Activated naive CD4-positive, alpha-beta T cell treated with anti-CD3 and anti-CD28 coated beads, Interleukin-2, amount 50 U/mL, for 72 hours (primary cell): Measurements from ENCODE around the gene KXD1. TPM values are rescaled to one million over a fixed set of nuclear protein-coding genes. Genes with fewer than 3 reads are reported as not detected.
"Not testable (repeated sequence)": the region's sequence is repeated elsewhere in the genome, so short reads cannot be mapped to it uniquely, and the experiment has no call there.

ENCODE experiments used
- ATAC-seq, 2 donors: fragments of 150-1000 bp; cut with Tn5 transposase; 2 replicates each; pipeline ENCODE4 v1.10.0; 2021; ENCODE audit warnings: mild to moderate bottlenecking in 2 of 2, moderate library complexity in 2 of 2
- DNase-seq, 2 donors: peaks; one replicate each; pipeline ENCODE4 v3.0.0; 2021 to 2022; ENCODE audit warnings: low spot score in 2 of 2
- H3K27ac Mint-ChIP-seq, 2 donors: one replicate each; pipeline ENCODE4 v1.8.0; 2022; ENCODE audit warnings: mild to moderate bottlenecking in 2 of 2, mixed read lengths in 2 of 2
- H3K36me3 Mint-ChIP-seq, 2 donors: one replicate each; pipeline ENCODE4 v1.8.0; 2022; ENCODE audit warnings: mixed read lengths in 2 of 2
- H3K9me3 Mint-ChIP-seq, 2 donors: one replicate each; pipeline ENCODE4 v1.8.0; 2022; ENCODE audit warnings: mixed read lengths in 2 of 2
- total RNA-seq, 2 donors: library from RNA; stranded (reverse); gene quantifications; one replicate each; pipeline ENCODE4 v1.2.3, GENCODE V29; 2022

Gene KXD1, protein sequence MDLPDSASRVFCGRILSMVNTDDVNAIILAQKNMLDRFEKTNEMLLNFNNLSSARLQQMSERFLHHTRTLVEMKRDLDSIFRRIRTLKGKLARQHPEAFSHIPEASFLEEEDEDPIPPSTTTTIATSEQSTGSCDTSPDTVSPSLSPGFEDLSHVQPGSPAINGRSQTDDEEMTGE
- 100 to 1,000 TPM in 1 of 2 donors, 10 to 100 TPM in 1; 75.8 to 122 TPM for total RNA-seq

DNA sequence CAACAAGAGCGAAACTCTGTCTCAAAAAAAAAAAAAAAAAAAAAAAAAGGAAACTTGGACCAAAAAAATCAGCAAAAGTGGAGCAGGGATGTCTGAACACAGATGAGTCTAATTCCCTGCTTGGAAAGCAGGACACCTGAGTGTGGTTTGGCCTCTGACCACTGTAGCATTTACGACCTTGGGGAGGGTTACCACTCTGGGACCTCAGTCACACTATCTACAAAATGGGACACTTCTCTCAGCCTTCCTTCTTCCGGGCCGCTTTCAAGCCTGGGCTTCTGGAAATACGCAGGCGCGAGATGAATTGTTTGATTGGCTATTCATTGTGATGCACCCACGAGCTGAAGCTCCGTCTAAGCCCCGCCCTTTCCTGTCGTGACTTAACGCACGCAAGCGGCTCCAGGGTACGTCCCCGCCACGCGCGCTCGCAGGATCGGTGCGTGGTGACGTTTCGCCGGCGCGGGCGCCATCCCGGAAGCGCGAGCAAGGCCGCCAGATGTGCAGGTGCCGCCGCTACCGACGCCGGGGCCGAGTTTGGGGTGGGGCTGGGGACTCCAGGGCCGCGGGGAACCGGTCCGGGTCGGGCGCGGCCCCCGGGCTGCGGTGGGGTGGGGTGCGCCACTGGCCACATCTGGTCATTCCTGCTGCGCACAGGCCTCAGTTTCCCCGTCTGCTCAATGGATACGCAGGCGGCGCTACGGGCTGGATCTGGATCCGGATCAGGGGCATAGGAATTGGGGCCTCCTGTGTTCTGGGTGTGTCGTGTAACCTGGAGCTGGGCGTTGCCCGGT is at the start of gene KXD1:
TSS of gene KXD1 (plus strand) at position 460 of the 791 bp plus-strand sequence. CDS start 4,187 bp downstream, outside the sequence.
- Mint-ChIP-seq H3K36me3 (peaks cover 9 to 12% of the 10 kb centered on the region in 2 donors), H3K27ac (peak within 1 kb of the TSS; percentile 93 to 96), H3K9me3 (no peaks in the 10 kb centered on the region)
- DNase-seq (peak; percentile 95 to 99), ATAC-seq (peak; percentile 98 to 100)

DNA sequence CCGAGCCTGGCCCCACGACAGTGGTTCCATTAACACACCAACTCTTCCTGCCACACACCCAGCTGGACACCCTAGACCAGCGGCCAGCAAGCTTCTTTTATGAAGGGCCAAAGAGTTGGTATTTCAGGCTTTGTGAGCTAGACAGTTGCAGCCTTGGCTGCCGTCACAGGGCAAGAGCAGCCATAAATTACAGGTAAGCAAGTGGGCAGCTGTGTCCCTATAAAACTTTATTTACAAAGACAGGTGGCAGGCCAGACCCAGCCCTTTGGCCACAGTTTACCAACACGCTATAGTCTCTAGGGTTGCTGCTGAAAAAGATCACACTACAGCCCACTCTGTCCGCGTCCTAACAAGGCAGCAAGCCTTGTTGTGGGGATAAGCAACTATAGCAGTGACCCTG is 49.1 kb upstream of the KXD1 start:
- ATAC-seq: no peak
- no peak for DNase-seq
- no peak overlapping the region for H3K27ac Mint-ChIP-seq
- no peaks in the 10 kb centered on the region for H3K36me3 Mint-ChIP-seq
- H3K9me3 Mint-ChIP-seq: no peaks in the 10 kb centered on the region

DNA sequence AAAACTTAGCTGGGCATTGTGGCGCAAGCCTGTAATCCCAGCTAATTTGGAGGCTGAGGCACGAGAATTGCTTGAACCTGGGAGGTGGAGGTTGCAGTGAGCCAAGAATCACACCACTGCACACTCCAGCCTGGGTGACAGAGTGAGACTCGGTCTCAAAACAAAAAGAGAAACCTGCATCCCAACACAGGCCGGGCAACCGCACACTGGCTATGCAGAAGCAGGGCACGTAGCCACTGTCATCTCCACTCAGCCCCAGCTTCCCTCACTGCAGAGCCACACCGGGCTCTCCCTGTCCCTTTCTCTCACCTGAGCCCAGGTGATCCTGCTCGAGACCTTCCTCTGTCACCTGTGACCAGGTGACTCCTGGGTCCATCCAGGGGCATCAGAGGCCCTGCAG is 47.5 kb upstream of the KXD1 start:
- peak overlapping the region in 1 of 2 donors; percentile 44 for H3K27ac Mint-ChIP-seq
- H3K36me3 Mint-ChIP-seq: no peaks in the 10 kb centered on the region
- no peaks in the 10 kb centered on the region for H3K9me3 Mint-ChIP-seq
- no peak for DNase-seq
- no peak for ATAC-seq

DNA sequence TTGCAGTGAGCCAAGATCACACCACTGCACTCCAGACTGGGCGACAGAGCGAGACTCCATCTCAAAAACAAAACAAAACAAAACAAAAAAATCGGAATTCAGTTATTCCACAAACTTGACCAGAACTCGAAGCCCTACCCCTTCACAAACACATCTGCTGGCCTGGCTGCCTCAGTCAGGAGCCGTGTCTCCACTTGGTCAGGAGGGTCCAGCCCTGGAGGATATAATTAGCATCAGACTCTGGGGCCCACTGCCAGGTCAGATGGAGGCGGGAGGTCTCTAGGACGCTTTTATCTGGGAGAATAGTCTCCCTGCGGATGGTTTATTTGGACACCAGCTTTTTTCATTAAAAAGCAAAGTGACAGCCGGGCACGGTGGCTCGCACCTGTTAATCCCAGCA is 43.8 kb upstream of the KXD1 start:
- no peaks in the 10 kb centered on the region for H3K9me3 Mint-ChIP-seq
- peak overlapping the region; percentile 9 to 74 for H3K27ac Mint-ChIP-seq

DNA sequence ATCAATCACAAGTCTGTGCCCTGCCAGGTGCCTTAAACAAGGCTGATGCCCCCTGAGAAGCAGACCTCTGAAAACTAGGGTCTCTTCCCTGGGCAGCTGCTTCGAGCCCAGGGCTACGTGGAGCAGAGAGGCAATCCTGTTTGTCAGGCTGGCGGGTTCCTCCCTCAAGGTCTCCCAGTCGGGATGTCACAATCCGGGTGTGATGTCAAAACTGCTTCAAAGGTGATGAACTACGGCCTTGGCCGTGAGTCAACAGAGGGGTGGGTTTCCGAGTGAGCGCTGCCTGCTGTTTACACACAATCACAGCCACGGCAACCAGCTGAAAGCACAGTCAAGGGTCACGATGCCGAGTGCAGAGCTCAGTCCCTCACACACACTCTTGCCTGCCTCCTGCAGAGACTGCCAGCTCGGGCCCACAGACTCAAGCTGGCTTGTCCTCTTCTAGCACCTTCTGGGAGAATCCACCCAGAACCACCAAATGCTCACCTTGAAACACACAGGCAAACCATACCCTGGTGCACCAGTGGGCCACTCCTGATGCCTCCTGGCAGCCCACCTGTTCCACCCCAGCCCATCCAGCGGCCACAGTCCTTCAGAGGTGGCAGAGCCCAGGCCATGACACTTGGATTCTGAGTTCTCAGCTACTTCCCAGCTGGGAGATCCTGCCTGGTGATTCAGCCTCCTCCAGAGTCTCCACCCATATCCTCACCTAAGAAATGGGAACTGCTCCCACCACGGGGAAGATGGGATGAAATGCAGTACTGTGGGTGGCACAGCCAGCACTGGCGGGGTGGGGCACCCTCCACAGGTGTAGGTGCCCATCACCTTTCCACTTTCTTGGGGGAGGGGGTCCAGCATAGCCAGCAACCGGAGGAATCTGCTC is 42.6 kb upstream of the KXD1 start:
- H3K9me3 Mint-ChIP-seq: no peaks in the 10 kb centered on the region
- no peak overlapping the region for H3K27ac Mint-ChIP-seq
- peaks cover 0 to under 1% of the 10 kb centered on the region in 2 donors for H3K36me3 Mint-ChIP-seq
- ATAC-seq (peak; percentile 13 to 18), DNase-seq (no peak)

More for the DNA sequence above, 43.8 kb upstream of the KXD1 start:
- H3K36me3 Mint-ChIP-seq: no peaks in the 10 kb centered on the region
- no peak for DNase-seq
- ATAC-seq: no peak

DNA sequence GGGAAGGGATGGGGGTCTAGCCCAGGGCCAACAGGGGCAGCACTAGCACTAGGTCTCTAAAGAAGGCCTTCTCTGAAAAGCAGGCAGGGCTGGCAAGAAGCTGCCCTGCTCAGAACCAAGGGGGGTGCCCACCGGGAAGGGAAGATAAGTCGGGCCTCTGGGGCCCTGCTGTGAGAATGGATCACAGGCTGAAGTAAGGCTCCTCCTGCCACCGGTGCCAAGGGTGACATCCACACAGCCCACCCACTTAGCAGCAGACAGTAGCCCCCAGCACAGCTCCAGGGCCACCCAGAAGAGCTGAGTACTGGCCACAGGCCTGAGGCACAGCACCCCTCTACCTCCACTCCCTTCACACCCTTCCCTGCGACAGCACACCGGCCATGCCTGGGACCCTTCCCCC is 41.7 kb upstream of the KXD1 start:
- H3K27ac Mint-ChIP-seq: no peak overlapping the region
- H3K9me3 Mint-ChIP-seq: no peaks in the 10 kb centered on the region
- peaks cover 2 to 8% of the 10 kb centered on the region in 2 donors for H3K36me3 Mint-ChIP-seq
- DNase-seq (no peak), ATAC-seq (no peak)

DNA sequence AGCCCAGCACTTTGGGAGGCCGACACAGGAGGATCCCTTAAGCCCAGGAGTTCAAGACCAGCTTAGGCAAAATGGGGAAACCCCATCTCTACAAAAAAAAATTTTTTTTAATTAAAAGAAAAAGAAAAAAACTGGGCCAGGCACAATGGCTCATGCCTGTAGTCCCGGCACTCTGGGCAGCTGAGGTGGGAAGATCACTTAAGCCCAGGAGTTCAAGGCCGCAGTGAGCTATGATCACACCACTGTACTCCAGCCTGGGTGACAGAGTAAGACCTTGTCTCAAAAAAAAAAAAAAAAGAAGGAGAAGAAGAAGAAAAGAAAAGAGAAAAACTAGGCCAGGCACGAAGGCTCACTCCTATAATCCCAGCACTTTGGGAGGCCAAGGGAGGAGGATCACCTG is 40.1 kb upstream of the KXD1 start:
- Mint-ChIP-seq H3K9me3 (no peaks in the 10 kb centered on the region), H3K27ac (peak overlapping the region in 1 of 2 donors; percentile 50), H3K36me3 (peaks cover 6 to 11% of the 10 kb centered on the region in 2 donors)
- no peak for DNase-seq
- no peak for ATAC-seq

DNA sequence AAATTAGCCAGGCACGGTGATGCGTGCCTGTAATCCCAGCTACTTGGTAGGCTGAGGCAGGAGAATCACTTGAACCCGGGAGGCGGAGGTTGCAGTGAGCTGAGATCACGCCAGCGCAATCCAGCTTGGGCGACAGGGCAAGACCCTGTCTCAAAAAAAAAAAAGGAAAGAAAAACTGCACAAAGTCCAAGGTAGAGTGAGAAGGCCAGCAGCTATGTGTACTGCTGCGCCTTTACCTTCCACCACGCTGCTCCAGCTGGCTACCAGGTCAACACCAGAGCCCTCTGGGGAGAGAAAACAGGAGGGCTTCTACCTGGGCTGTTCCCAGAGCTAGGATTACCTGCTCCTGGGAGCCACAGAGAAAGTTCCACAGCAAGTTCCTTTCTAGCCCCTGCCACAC is 39.0 kb upstream of the KXD1 start:
- Mint-ChIP-seq H3K27ac (no peak overlapping the region), H3K36me3 (peaks cover 6 to 11% of the 10 kb centered on the region in 2 donors), H3K9me3 (no peaks in the 10 kb centered on the region)
- ATAC-seq (no peak), DNase-seq (no peak)

DNA sequence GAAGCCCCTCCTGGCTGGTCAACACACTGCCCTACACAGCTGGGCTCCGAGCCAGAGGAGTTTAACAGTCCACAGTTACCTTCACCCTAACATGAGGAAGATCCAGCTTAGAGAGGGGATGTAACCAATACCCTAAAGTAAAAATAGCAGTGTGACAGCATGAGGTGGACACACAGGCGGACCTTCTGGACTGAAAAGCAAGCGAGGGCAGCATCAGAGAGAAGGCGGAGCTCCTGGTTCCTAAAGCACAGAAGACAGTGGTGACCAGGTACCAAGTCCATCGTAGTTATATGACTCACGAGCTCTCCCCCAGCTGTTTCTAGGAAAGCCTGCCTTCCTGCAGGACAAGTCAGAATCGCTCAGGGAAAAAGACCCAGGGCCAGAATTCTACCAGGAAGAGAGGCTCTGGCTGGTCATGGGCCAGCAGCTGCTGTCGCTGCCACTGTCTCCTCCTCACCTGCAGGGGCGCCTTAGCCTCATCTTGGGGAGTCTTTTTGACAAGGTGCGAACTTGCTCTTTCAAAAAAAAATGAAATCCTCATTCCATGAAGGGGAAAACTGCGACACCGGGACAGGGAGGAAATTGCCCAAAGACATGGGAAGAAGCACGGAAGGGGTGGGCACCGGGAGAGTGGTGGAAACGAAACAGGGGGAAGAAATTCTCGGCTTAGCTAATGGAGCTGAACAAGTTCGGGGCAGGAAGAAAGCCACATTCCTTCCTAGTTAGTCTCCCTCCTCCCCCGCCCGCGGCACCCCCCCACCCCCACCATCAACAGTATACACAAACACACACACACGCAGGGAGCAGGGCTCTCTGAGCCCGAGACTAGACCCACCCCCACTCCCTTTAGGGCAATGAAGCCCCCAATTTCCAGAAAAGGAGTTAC is 37.5 kb upstream of the KXD1 start:
- H3K27ac Mint-ChIP-seq: peak overlapping the region; percentile 90 to 95
- peak in 1 of 2 donors; percentile 65 for DNase-seq
- no peaks in the 10 kb centered on the region for H3K9me3 Mint-ChIP-seq
- H3K36me3 Mint-ChIP-seq: peaks cover 6 to 11% of the 10 kb centered on the region in 2 donors
- ATAC-seq: no peak

DNA sequence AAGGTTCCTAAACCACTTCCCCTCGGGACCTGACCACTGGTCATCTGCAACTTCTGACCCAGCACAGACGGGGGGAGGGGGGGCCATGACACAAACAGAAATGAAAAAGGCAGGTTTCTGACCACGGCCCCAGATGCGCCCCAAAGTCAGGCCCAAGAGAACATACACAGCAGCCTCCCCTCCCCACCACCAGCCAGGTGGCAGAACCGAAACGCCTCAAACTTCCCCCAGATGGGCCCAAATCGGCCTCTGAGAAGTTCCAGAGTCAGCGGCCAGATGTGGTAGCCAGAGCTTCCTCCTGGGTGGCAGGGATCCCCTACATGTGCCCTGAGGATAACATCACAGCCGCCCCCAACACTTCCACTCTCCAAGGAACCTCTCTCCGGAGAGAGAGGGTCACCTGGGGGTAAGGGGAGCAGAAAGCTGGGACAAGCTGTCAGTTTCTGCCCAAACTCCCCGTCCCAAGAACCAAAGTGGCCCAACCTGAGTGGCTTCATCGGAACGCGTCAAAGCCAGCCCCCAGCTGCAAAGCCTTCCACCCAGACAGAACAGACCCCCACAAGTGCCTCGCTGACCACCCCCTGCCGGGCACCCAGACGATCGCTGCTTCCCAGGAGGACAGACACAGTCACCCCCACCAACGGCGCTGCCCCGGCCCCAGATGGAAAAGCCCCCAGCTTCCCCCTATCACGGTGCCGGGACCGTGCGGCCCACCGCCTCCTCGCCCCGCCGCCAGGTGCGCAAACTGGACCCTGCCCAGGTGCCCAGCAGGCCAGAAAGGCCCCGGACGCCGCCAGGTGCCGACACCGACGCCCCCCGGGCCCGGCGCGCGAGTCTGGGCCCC is 36.6 kb upstream of the KXD1 start:
- ATAC-seq (no peak), DNase-seq (peak; percentile 26 to 67)
- peaks cover 6 to 11% of the 10 kb centered on the region in 2 donors for H3K36me3 Mint-ChIP-seq

DNA sequence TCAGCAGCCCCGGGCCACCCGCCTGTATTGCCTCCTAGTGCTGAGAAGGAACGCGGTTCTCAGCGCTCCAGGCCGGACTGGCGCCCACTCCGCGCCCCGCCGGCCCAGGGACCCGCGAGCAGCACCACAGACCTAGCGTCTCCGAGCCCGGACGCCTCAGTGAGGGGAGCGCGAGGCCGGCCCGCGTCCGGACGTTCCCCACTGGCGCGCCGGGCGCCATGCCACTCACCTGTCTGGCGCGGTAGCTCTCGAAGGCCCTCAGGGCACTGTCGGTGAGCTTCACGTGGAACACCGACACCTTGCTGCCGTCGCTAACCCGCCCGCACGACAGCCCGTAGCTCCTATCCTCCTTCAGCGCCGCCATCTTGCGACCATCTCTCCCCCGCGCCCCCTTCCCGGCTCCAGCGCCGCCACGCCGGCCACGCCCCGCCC is 36.0 kb upstream of the KXD1 start, which contains the start of gene ELL:
TSS of gene ELL (minus strand) at position 379 of the 432 bp plus-strand sequence. CDS start at position 364, 15 bp downstream.
- Mint-ChIP-seq H3K9me3 (no peaks in the 10 kb centered on the region), H3K36me3 (peaks cover 6 to 11% of the 10 kb centered on the region in 2 donors), H3K27ac (peak within 1 kb of the TSS; percentile 90 to 97)
- DNase-seq: no peak
- peak in 1 of 2 donors; percentile 3 for ATAC-seq

More for the DNA sequence above, 36.6 kb upstream of the KXD1 start:
- Mint-ChIP-seq H3K9me3 (no peaks in the 10 kb centered on the region), H3K27ac (peak overlapping the region; percentile 90 to 95)

DNA sequence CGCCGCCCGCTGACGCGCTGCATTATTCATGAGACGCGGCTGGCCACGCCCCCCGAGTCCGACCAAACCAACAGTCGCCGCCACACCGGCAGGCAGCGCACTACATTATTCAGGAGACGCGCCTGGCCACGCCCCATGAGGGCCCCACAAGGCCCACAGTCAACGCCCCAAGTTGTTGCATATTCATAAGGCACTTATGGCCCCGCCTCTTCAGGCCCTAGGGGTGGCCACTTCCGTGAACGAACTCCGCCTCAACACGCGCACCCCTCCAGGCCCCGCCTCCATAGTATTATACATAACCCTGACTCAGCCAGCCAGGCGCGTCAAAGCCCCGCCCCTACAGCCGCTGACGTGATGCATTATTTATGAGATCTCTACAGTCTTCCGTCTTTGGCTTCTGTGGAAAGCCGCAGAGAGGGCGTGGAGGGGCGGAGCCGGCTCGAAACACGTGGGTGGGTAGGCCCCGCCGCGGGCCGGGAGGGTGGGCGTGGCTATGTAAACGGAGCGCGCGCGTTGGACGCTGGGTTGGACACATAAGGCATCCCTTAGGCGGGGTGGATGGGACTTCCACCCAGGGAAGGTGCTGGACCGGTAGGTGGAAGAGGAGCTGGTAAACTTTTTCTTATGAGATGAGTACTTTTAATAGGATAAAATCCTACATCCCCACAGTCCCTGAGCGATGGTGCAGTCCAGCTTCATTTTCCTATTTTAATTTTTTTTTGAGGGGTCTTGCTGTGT is 35.4 kb upstream of the KXD1 start:
- peak overlapping the region; percentile 90 to 97 for H3K27ac Mint-ChIP-seq
- DNase-seq (peak; percentile 100), ATAC-seq (peak; percentile 92)
- no peaks in the 10 kb centered on the region for H3K9me3 Mint-ChIP-seq
- H3K36me3 Mint-ChIP-seq: peaks cover 6 to 11% of the 10 kb centered on the region in 2 donors

DNA sequence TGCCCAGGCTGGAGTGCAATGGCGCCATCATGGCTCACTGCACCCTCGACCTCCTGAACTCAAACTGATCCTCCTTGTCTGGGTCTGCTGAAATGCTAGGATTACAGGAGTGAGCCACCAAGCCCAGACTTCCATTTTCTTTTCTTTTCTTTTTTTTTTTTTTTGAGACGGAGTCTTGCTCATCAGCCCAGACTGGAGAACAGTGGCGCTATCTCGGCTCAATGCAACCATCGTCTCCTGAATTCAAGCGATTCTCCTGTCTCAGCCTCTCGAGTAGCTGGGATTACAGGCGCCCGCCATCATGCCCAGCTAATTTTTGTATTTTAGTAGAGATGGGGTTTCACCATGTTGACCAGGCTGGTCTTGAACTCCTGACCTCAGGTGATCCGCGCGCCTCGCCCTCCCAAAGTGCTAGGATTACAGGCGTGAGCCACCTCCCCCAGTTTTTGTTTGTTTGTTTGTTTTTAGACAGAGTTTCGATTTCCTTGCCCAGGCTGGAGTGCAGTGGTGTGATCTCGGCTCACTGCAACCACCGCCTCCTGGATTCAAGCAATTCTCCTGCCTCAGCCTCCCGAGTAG is 34.7 kb upstream of the KXD1 start:
- Mint-ChIP-seq H3K36me3 (peaks cover 6 to 11% of the 10 kb centered on the region in 2 donors), H3K27ac (peak overlapping the region; percentile 90 to 97)
- not testable (repeated sequence) for DNase-seq, H3K9me3 Mint-ChIP-seq, ATAC-seq

DNA sequence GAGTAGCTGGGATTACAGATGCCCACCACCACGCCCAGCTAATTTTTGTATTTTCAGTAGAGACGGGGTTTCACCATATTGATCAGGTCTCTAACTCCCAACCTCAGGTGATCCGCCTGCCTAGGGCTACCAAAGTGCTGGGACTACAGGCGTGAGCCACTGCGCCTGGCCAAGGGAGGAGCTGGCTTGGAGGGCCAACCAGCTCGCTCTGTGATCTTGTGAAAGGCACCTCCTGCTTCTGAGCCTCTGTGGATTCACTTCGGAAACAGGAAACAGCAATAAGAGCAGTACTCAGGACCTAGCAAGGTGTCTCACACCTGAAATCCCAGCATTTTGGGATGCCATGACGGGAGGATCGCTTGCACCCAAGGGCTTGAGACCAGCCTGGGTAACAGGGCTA is 33.8 kb upstream of the KXD1 start:
- H3K36me3 Mint-ChIP-seq: peaks cover 6 to 11% of the 10 kb centered on the region in 2 donors
- no peaks in the 10 kb centered on the region for H3K9me3 Mint-ChIP-seq
- peak overlapping the region in 1 of 2 donors; percentile 90 for H3K27ac Mint-ChIP-seq
- no peak for ATAC-seq
- no peak for DNase-seq
